GM19372 (cell line): ENCODE data around the gene WNT16.
"Not testable (repeated sequence)": the region's sequence is repeated elsewhere in the genome, so short reads cannot be mapped to it uniquely, and the experiment has no call there.

Experiments
- ATAC-seq: cut with Tn5 transposase; IDR thresholded peaks from one replicate; pipeline ENCODE4 v1.9.1; 2021; ENCODE audit warnings: mild to moderate bottlenecking, low read depth, moderate library complexity; ENCODE audit not compliant: unreplicated experiment

Gene WNT16

GRCh38 chr7:121328508-121329190 is at the start of gene WNT16:
TSS of gene WNT16 (plus strand) at chr7:121329000. CDS start at chr7:121329293, 293 bp downstream.
- ATAC-seq = peak; percentile 37

- peak; percentile 3 for ATAC-seq
Observed at GRCh38 chr7:121279060-121279620, 49.7 kb upstream of the WNT16 start.

- no peak for ATAC-seq
Observed at GRCh38 chr7:121279822-121280221, 49.0 kb upstream of the WNT16 start.

- ATAC-seq = no peak
Observed at GRCh38 chr7:121280656-121281055, 48.1 kb upstream of the WNT16 start.

- no peak for ATAC-seq
Observed at GRCh38 chr7:121282129-121282528, 46.7 kb upstream of the WNT16 start.

GRCh38 chr7:121285066-121285667 is 43.6 kb upstream of the WNT16 start:
- ATAC-seq = no peak

- no peak for ATAC-seq
Observed at GRCh38 chr7:121286186-121286585, 42.6 kb upstream of the WNT16 start.

- no peak for ATAC-seq
Observed at GRCh38 chr7:121286742-121287734, 41.8 kb upstream of the WNT16 start.

GRCh38 chr7:121288894-121289293 is 39.9 kb upstream of the WNT16 start:
- ATAC-seq = no peak

- ATAC-seq = not testable (repeated sequence)
Observed at GRCh38 chr7:121289930-121290329, 38.9 kb upstream of the WNT16 start.

- no peak for ATAC-seq
Observed at GRCh38 chr7:121294448-121294992, 34.3 kb upstream of the WNT16 start.

- ATAC-seq = no peak
Observed at GRCh38 chr7:121297843-121298242, 31.0 kb upstream of the WNT16 start.

- ATAC-seq = no peak
Observed at GRCh38 chr7:121298831-121299239, 30.0 kb upstream of the WNT16 start.

GRCh38 chr7:121300685-121301420 is 27.9 kb upstream of the WNT16 start:
- ATAC-seq = no peak

GRCh38 chr7:121301446-121302213 is 27.2 kb upstream of the WNT16 start:
- no peak for ATAC-seq

- ATAC-seq = peak; percentile 92
Observed at GRCh38 chr7:121302214-121302745, 26.5 kb upstream of the WNT16 start.

GRCh38 chr7:121303422-121304101 is 25.2 kb upstream of the WNT16 start:
- ATAC-seq = no peak

- no peak for ATAC-seq
Observed at GRCh38 chr7:121304102-121304658, 24.6 kb upstream of the WNT16 start.
